GM21381 (cell line): Measurements from ENCODE around the gene PHLDA3.

Experiments
- ATAC-seq: cut with Tn5 transposase; IDR thresholded peaks from one replicate; pipeline ENCODE4 v1.9.1; 2021; ENCODE audit warnings: mild to moderate bottlenecking, moderate library complexity; ENCODE audit not compliant: unreplicated experiment

PHLDA3 gene

GRCh38 chr1:201468844-201469644, at the start of gene PHLDA3:
Gene PHLDA3, minus strand, starts transcription at chr1:201469188. Its CDS starts 402 bp downstream, at chr1:201468786.
- peak; percentile 68 for ATAC-seq

DNA sequence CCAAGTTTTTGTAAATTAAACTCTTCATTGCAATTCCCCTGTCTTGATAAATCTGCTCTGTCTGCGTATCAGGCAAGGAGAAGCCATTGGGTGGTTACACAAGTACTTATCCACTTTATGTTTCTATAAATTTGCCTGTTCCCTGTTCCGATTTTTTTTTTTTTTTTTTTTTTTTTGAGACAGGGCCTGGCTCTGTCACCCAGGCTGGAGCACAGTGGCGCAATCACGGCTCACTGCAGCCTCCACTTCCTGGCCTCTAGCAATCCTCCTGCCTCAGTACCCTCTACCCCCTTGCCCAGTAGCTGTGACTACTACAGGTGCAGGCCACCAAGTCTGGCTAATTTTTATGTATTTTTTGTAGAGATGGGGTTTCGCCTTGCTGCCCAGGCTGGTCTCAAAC, 49.1 kb upstream of the PHLDA3 start:
- no peak for ATAC-seq

- ATAC-seq, result no peak
Measured at GRCh38 chr1:201517631-201518030, 48.6 kb upstream of the PHLDA3 start.

- no peak for ATAC-seq
Measured at GRCh38 chr1:201516511-201517127, 47.6 kb upstream of the PHLDA3 start.

- no peak for ATAC-seq
Measured at GRCh38 chr1:201515895-201516294, 46.9 kb upstream of the PHLDA3 start.

DNA sequence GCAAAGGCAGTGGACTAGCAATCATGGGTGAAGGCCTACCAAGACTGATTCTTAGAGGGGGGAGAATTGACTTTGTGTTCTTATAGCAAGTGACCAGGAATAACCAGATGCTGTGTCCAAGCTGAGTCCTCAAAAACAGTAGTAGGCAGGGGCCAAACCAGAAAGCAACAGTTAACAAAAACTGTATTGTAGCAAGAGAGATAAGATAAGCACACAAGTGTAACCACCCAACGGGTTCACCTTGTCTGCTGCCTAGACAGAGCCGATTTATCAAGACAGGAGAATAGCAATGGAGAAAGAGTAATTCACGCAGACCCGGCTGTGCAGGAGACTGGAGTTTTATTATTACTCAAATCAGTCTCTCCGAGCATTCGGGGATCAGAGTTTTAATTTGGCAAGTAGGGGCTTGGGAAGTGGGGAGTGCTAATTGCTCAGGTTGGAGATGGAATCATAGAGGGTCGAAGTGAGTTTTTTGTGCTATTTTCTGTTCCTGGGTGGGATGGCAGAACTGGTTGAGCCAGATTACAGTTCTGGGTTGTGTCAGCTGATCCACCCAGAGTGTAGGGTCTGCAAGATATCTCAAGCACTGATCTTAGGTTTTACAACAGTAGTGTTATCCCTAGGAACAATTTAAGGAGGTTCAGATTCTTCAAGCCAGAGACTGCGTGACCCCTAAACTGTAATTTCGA, 46.2 kb upstream of the PHLDA3 start:
- ATAC-seq, result no peak

DNA sequence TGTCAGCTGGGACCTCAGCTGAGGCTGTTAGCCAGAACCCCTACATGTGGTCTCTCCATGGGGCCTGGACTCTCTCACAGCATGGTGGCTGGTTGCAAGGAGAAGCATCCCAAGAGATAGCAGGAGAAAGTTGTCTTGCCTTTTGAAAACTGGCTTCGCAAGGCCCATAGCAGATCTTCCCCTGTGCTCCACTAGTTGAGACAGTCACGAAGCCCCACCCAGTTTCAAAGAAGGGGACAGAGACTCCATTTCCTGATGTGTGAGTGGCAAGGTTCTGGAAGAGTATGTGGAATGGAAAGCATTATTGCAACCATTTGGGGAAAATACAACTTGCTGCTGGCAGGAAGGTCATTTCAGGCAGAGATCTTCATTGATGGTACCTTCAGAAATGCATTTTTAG, 45.5 kb upstream of the PHLDA3 start:
- no peak for ATAC-seq

GRCh38 chr1:201513498-201514243, 44.7 kb upstream of the PHLDA3 start:
- ATAC-seq, result no peak

DNA sequence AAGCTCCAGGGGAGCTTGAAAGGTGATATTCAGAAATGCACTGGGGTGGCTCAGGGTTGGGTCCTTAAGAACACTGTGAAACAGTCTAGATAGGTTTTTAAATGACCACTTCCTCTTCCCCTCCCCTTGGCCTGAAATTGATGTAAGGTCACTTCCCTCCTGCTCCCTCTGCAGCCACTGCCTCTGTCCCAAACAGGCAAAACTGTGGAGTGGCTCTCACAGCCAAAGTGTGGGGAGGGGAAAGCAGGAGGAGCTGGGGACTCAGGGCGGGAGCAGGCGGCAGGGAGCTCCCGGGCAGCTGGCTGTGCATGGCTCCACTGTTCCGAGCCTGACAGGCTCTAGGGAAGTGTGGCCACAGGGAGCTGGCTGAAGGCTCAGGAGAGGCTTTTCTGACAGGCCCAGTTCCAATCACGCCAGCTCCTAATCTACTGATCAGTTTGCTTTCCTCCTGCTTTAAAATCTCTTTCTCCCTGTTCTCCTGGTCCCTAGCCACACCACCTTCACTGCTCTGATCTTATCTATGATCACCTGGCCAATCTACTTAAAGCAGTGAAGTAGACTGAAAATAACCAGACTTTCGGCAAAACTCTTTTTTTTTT, 43.1 kb upstream of the PHLDA3 start:
- ATAC-seq, result peak; percentile 28

DNA sequence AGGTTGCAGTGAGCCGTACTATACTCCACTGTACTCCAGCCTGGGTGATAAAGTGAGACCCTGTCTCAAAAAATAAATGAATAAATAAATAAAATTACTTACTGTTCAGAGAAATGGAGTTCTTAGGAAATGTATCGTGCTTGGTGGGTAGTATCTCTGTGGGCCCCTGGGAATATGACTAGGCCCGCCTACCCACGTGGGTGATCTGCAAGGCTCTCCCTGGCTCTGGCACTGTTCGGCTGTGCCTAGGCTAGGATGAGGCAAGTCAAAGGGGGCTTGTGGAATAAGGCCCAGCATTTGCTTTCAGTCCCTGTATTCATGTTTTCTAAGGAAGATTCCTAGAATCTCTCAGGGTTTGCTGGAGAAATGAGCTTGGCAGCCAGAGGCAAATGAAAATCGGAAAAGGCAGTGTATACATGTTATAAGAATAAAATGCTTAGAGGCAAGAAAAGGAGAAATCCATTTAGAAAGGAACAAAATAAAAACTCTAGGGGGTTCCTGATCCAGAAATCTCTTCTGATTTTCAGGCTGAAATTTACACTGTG, 42.5 kb upstream of the PHLDA3 start:
- ATAC-seq, result no peak

DNA sequence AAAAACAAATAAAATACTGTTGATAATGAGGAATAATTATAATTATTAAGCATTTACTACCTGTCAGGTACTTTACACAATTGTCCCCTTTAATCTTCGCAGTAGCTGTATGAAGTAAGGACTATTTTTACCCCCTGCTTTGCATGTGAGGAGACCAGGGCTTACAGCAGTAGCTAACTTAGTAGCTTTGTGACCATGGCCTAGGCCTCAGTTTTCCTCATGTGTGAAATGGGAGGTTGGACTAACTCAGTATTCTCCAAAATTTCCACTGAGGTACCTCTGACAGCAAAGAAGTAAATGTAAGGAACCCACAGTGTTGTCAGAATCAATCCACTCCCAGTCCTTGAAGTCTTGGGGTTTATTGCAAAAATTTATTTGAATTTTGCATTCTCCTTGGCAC, 41.7 kb upstream of the PHLDA3 start:
- no peak for ATAC-seq

GRCh38 chr1:201509601-201510374, 40.8 kb upstream of the PHLDA3 start:
- ATAC-seq, result no peak

GRCh38 chr1:201508809-201509208, 39.8 kb upstream of the PHLDA3 start:
- ATAC-seq, result no peak

DNA sequence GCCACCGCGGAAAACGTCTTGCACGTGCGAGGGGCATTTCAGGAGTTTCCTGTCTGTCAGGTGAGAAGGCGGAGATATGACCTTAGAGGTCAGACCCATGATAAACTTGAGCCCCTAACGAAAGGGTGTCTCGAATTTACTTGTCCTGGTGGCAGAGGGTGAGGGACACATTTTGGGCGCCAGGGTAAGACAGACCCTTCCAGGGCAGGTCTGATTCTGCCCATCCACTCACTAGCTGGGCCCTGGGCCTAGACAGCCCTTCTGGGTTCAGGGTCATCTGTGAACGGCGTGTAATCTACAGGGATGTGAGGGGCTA, 38.3 kb upstream of the PHLDA3 start:
- peak; percentile 9 for ATAC-seq

- peak; percentile 91 for ATAC-seq
Measured at GRCh38 chr1:201506557-201507359, 37.8 kb upstream of the PHLDA3 start, which contains the start of gene CSRP1. Gene CSRP1, minus strand, starts transcription at chr1:201507123. Its CDS starts 10,820 bp downstream, at chr1:201496303.

DNA sequence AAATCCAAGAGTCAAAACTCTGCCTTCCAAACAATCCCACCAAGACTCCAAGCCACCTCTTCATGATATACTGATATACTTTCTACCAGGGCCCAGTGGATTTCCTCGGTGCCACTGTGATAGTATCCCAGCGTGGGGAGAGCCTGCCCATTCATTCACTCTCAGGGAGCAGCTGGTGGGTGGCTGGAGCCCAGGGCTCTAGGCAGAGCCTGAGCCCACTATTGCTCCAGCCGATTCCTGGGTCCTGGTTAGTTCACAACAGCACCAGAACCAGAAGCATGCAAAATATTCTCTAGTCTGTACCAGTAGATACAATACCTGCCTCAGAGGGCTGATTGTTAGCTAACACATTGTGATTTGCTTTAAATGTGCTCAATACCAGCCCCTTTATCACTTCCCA, 37.1 kb upstream of the PHLDA3 start:
- no peak for ATAC-seq

- no peak for ATAC-seq
Measured at GRCh38 chr1:201505503-201505890, 36.5 kb upstream of the PHLDA3 start.

- no peak for ATAC-seq
Measured at GRCh38 chr1:201504799-201505502, 36.0 kb upstream of the PHLDA3 start.
